CD4-positive, alpha-beta T cell (primary cell): ENCODE data around the gene C6orf132. TPM values are rescaled to one million over a fixed set of nuclear protein-coding genes. Genes with fewer than 3 reads are reported as not detected.

Source experiments
- ATAC-seq: fragments of 200-7000 bp; cut with Tn5 transposase; one replicate; pipeline ENCODE4 v1.10.0; 2022; ENCODE audit warnings: mild to moderate bottlenecking; ENCODE audit not compliant: poor library complexity
- CTCF ChIA-PET: fragments of 350-600 bp; sonication (Branson Sonifier 250); formaldehyde crosslinking; loops from one replicate; lab custom pipeline; 2021; ENCODE audit warnings: antibody characterized with exemption, inconsistent platforms; lab: Charles Lee
- POLR2A ChIA-PET: fragments of 350-600 bp; sonication (Branson Sonifier 250); formaldehyde crosslinking; loops from one replicate; lab custom pipeline; 2021; ENCODE audit warnings: antibody characterized with exemption, inconsistent platforms; lab: Charles Lee
- DNase-seq, 14 experiments: peaks; one replicate each; pipeline ENCODE4 v3.0.0-alpha.2; 2013 to 2020; ENCODE audit warnings: mixed read lengths in 2 of 14
- H3K27ac ChIP-seq, 2 donors: one replicate each; pipeline versions ENCODE4 v1.5.1 to v1.7.0; 2013; ENCODE audit warnings: low read length in 2 of 2, low read depth in 1 of 2, mild to moderate bottlenecking in 1 of 2
- H3K27me3 ChIP-seq, 2 experiments: 1 replicate in 1 of 2; 2 replicates in 1 of 2; pipeline versions ENCODE4 v1.6.1 to v1.7.0; 2013; ENCODE audit warnings: low read length in 2 of 2, control low read depth in 1 of 2, mild to moderate bottlenecking in 1 of 2, moderate library complexity in 1 of 2; ENCODE audit not compliant: insufficient read depth in 2 of 2, control insufficient read depth in 1 of 2
- H3K36me3 ChIP-seq: one replicate; pipeline ENCODE4 v1.6.1; 2013; ENCODE audit warnings: low read length, control low read depth; ENCODE audit not compliant: insufficient read depth
- H3K4me1 ChIP-seq: one replicate; pipeline ENCODE4 v1.6.1; 2013; ENCODE audit warnings: low read length, control low read depth; ENCODE audit not compliant: insufficient read depth
- H3K4me3 ChIP-seq: one replicate; pipeline ENCODE4 v1.5.1; 2013; ENCODE audit warnings: mild to moderate bottlenecking, low read length, moderate library complexity
- H3K9me3 ChIP-seq, 2 experiments: 1 replicate in 1 of 2; 2 replicates in 1 of 2; pipeline versions ENCODE4 v1.6.1 to v1.7.0; 2013; ENCODE audit warnings: low read length in 2 of 2, mild to moderate bottlenecking in 2 of 2, control low read depth in 1 of 2, moderate library complexity in 1 of 2; ENCODE audit not compliant: control insufficient read depth in 1 of 2, insufficient read depth in 1 of 2
- H3K27ac Mint-ChIP-seq: one replicate; pipeline ENCODE4 v1.8.0; 2020; ENCODE audit warnings: mixed read lengths
- H3K27me3 Mint-ChIP-seq: one replicate; pipeline ENCODE4 v1.8.0; 2021; ENCODE audit warnings: mixed read lengths
- H3K36me3 Mint-ChIP-seq: one replicate; pipeline ENCODE4 v1.8.0; 2021; ENCODE audit warnings: low read depth, mixed read lengths
- H3K4me1 Mint-ChIP-seq: one replicate; pipeline ENCODE4 v1.8.0; 2021; ENCODE audit warnings: low read depth, mixed read lengths
- H3K4me3 Mint-ChIP-seq: one replicate; pipeline ENCODE4 v1.8.0; 2020; ENCODE audit warnings: mild to moderate bottlenecking, mixed read lengths
- H3K9me3 Mint-ChIP-seq: one replicate; pipeline ENCODE4 v1.8.0; 2020; ENCODE audit warnings: mixed read lengths
- intact Hi-C, 2 experiments: fragments of 100-400 bp; cut with DNase I in 1 of 2; cut with micrococcal nuclease in 1 of 2; formaldehyde crosslinking; loops; one replicate each; pipeline versions ENCODE4 v1.15.1 to v1.9.0; 2023 to 2025; cut with DNase I, micrococcal nuclease
- total RNA-seq, 174 experiments: library from RNA in 2 of 174; stranded (reverse) in 2 of 174; gene quantifications; one replicate each; pipeline ENCODE4 v1.2.3 and lab custom pipeline; 2021 to 2026
- TF ChIP-seq, protein P1 (sequence below): fragments of 200-600 bp; IDR thresholded peaks from one replicate; pipeline ENCODE4 v1.8.0; 2022; ENCODE audit warnings: antibody characterized with exemption, mild to moderate bottlenecking

The C6orf132 gene
- total RNA-seq, 2 experiments from 2014 or later: not detected

- ChIA-PET CTCF (no interaction called here), POLR2A (no interaction called here)
- no peak overlapping the region for H3K27ac Mint-ChIP-seq
- DNase-seq (no peak), ATAC-seq (no peak)
- Histone ChIP-seq H3K36me3 (no peaks in the 10 kb centered on the region), H3K4me1 (no peaks in the 10 kb centered on the region), H3K4me3 (no peak overlapping the region), H3K9me3 (no peaks in the 10 kb centered on the region), H3K27me3 (peaks cover 0 to 2% of the 10 kb centered on the region in 2 experiments), H3K27ac (no peak overlapping the region)
- no peaks in the 10 kb centered on the region for H3K4me1 Mint-ChIP-seq
- no peak overlapping the region for H3K4me3 Mint-ChIP-seq
- no peaks in the 10 kb centered on the region for H3K27me3 Mint-ChIP-seq
- H3K36me3 Mint-ChIP-seq: no peaks in the 10 kb centered on the region
- intact Hi-C loops: no loop called here
- TF ChIP-seq, protein P1, sequence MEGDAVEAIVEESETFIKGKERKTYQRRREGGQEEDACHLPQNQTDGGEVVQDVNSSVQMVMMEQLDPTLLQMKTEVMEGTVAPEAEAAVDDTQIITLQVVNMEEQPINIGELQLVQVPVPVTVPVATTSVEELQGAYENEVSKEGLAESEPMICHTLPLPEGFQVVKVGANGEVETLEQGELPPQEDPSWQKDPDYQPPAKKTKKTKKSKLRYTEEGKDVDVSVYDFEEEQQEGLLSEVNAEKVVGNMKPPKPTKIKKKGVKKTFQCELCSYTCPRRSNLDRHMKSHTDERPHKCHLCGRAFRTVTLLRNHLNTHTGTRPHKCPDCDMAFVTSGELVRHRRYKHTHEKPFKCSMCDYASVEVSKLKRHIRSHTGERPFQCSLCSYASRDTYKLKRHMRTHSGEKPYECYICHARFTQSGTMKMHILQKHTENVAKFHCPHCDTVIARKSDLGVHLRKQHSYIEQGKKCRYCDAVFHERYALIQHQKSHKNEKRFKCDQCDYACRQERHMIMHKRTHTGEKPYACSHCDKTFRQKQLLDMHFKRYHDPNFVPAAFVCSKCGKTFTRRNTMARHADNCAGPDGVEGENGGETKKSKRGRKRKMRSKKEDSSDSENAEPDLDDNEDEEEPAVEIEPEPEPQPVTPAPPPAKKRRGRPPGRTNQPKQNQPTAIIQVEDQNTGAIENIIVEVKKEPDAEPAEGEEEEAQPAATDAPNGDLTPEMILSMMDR: no peak
- no peaks in the 10 kb centered on the region for H3K9me3 Mint-ChIP-seq
Measured at GRCh38 chr6:42158631-42159030, 16.2 kb upstream of the C6orf132 start.

DNA sequence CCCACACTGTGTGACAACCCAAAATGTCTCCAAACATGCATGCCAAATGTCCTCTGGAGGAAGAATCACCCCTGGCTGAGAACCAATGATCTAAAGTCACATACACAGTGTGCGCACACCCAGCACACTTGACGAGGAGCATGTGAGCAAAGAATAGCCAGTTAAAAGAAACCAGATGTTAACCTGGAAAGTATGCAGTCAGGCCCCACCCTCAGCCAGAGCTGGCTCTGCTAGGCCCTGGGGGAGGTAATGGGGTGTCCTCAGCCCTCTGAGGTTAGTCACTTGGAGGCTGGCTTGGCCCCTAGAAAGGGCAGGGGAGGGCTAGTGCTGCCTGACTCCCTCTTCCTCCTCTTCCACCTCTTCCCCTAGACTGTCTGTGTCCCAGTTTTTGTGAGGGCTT, 15.6 kb upstream of the C6orf132 start:
- Histone ChIP-seq H3K9me3 (no peaks in the 10 kb centered on the region), H3K27ac (no peak overlapping the region), H3K4me1 (no peaks in the 10 kb centered on the region), H3K27me3 (peaks cover 0 to 2% of the 10 kb centered on the region in 2 experiments), H3K4me3 (no peak overlapping the region), H3K36me3 (no peaks in the 10 kb centered on the region)
- ChIA-PET POLR2A (no interaction called here), CTCF (no interaction called here)
- H3K27me3 Mint-ChIP-seq: no peaks in the 10 kb centered on the region
- intact Hi-C loops: no loop called here
- no peaks in the 10 kb centered on the region for H3K4me1 Mint-ChIP-seq
- H3K9me3 Mint-ChIP-seq: no peaks in the 10 kb centered on the region
- no peak overlapping the region for H3K27ac Mint-ChIP-seq
- TF ChIP-seq, protein P1: no peak
- no peaks in the 10 kb centered on the region for H3K36me3 Mint-ChIP-seq
- ATAC-seq (no peak), DNase-seq (no peak)
- no peak overlapping the region for H3K4me3 Mint-ChIP-seq

GRCh38 chr6:42156638-42157037, 14.2 kb upstream of the C6orf132 start:
- CTCF ChIA-PET: no interaction called here
- H3K27ac Mint-ChIP-seq: no peak overlapping the region
- intact Hi-C loops: no loop called here

More at GRCh38 chr6:42156638-42157037, 14.2 kb upstream of the C6orf132 start:
- TF ChIP-seq, protein P1: no peak
- DNase-seq (no peak), ATAC-seq (no peak)
- Mint-ChIP-seq H3K4me3 (no peak overlapping the region), H3K4me1 (no peaks in the 10 kb centered on the region), H3K36me3 (no peaks in the 10 kb centered on the region), H3K27me3 (no peaks in the 10 kb centered on the region), H3K9me3 (no peaks in the 10 kb centered on the region)
- Histone ChIP-seq H3K9me3 (no peaks in the 10 kb centered on the region), H3K4me3 (no peak overlapping the region), H3K36me3 (no peaks in the 10 kb centered on the region), H3K4me1 (no peaks in the 10 kb centered on the region), H3K27me3 (no peaks in the 10 kb centered on the region), H3K27ac (no peak overlapping the region)
- POLR2A ChIA-PET: no interaction called here
